RWPE1 (cell line): ENCODE results near the gene CTSA.

Experiments
- CTCF ChIA-PET: fragments of 350-600 bp; sonication (Branson Sonifier 250); formaldehyde crosslinking; extraction: SDS; loops from one replicate; lab custom pipeline; 2021; lab: Yijun Ruan, JAX
- POLR2A ChIA-PET: fragments of 400-600 bp; formaldehyde crosslinking; extraction: SDS; loops from one replicate; lab custom pipeline; 2020; ENCODE audit warnings: antibody characterized with exemption; ENCODE audit not compliant: low non-redundant PET; lab: Yijun Ruan, JAX
- DNase-seq: peaks from one replicate; pipeline ENCODE4 v3.0.0; 2012; ENCODE audit warnings: low spot score
- H3K27ac ChIP-seq: fragments of 450-650 bp; 2 replicates; pipeline ENCODE4 v1.5.1; 2017
- TF ChIP-seq, protein P1 (sequence below): fragments of 450-650 bp; conservative IDR thresholded peaks from 2 replicates; pipeline ENCODE4 v1.5.1; 2017; ENCODE audit warnings: low read depth, mild to moderate bottlenecking

CTSA gene

DNA sequence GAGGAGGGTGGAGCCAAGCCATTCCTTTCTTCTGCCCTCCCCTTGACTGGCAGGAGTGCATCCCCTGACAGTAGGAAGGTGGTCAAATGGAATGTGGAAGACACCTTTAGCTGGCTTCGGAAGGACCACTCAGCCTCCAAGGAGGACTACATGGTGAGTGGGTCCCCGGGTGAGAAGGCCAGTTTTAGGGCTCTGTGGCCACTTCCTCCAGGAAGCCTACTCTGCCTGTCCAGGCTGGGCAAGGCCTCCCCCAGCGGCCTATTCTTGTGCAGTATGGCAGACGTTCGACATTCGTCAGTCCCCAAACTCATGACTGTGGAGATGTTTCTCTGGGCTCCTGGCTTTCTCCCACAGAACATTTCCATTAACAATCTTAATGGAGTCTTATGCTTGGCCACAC lies 52.5 kb downstream of the CTSA start:
- H3K27ac ChIP-seq: peak overlapping the region; percentile 80
- TF ChIP-seq, protein P1, sequence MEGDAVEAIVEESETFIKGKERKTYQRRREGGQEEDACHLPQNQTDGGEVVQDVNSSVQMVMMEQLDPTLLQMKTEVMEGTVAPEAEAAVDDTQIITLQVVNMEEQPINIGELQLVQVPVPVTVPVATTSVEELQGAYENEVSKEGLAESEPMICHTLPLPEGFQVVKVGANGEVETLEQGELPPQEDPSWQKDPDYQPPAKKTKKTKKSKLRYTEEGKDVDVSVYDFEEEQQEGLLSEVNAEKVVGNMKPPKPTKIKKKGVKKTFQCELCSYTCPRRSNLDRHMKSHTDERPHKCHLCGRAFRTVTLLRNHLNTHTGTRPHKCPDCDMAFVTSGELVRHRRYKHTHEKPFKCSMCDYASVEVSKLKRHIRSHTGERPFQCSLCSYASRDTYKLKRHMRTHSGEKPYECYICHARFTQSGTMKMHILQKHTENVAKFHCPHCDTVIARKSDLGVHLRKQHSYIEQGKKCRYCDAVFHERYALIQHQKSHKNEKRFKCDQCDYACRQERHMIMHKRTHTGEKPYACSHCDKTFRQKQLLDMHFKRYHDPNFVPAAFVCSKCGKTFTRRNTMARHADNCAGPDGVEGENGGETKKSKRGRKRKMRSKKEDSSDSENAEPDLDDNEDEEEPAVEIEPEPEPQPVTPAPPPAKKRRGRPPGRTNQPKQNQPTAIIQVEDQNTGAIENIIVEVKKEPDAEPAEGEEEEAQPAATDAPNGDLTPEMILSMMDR: no peak
- ChIA-PET POLR2A (interaction anchor here (2.3 kb wide), 1 partner anchor 9 kb away, joined by 17 read pairs; the partner anchor contains the start of gene PCIF1), CTCF (interaction anchor here (0.6 to 1.1 kb wide), 2 partner anchors 26 to 62 kb away, joined by 3 read pairs; no protein-coding TSS in a partner anchor)
- DNase-seq: no peak

DNA sequence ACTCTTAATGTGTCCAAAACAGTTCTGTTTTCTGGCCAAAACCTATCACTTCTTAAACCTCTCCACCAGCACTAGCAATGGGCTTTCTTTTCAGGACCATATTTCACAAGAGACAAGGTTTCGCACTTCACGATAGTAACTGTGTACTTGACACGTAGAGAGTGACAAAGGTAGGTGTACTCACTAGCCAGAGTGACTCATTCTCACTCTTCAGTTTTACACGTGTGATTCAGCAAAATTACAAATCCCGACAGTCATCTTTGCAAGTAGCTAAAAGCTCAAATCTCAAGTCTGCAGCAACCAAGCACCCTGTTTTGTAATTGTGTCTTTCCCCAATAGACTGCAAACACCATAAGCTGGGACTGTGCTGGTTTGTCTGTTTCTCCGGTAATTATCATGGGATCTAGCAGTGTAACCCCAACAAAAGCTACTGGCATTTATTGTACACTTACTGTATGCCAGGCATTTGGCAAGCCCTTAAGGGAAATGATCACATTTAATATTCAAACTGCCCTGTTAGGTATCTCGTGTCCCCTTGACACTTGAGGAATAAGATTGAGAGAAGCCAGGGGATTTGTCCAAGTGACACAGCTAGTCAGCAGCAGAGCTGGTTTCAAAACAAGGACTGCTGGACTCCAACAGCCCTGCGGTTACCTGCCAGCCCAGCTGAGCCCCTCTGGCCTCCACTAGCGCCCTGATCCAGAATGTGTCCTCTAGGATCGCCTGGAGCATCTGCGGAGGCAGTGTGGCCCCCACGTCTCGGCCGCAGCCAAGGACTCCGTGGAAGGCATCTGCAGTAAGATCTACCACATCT lies 53.2 kb downstream of the CTSA start:
- peak; percentile 87 for DNase-seq
- H3K27ac ChIP-seq: peak overlapping the region; percentile 86
- CTCF ChIA-PET: interaction anchor here (0.5 to 1.2 kb wide), 11 partner anchors 9 to 866 kb away, joined by 3 to 7 read pairs (median 3); partner anchors contain the start of gene MMP9
- TF ChIP-seq, protein P1: no peak
- POLR2A ChIA-PET: interaction anchor here (2.3 kb wide), 1 partner anchor 10 kb away, joined by 17 read pairs; the partner anchor contains the start of gene PCIF1

DNA sequence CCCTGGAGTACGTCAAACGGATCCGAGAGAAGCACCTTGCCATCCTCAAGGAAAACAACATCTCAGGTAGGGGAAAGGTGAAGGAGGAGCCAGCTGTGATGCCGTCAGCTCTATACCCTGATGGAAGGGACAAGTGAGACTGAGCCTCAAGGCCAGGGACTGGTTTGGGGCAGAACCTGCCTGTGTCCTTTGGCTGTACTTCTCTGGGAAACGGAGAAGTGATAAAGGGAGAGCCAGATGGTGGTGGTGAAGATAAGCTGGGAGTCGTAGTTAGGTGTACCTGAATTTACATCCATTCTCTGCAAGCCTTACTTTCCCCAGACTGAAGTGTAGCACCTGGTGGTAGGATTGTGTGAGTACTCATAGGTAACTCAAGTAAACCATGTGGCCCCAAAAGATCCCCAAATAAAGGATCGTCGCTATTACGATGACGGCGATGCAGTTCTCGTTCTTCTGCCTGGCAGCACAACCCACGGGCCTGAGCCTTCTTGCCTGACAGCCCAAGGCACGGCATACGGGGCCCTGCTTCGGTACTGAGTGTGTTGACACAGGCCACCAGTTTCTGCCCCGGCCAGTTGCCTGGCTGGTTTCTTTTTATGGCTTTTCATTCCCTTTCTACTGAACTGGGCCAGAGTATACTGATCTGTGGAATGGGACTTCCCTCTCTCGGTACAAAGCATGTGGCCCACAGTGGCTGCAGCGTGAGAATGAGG lies 54.0 kb downstream of the CTSA start:
- POLR2A ChIA-PET: interaction anchor here (2.3 to 5.6 kb wide), 2 partner anchors 11 kb away, joined by 17 to 35 read pairs; partner anchors contain the start of gene PCIF1
- no peak for DNase-seq
- peak overlapping the region; percentile 86 for H3K27ac ChIP-seq
- CTCF ChIA-PET: interaction anchor here (0.6 to 2.1 kb wide), 9 partner anchors 8 to 389 kb away, joined by 3 to 9 read pairs (median 3); partner anchors contain the start of gene MMP9
- TF ChIP-seq, protein P1: no peak

DNA sequence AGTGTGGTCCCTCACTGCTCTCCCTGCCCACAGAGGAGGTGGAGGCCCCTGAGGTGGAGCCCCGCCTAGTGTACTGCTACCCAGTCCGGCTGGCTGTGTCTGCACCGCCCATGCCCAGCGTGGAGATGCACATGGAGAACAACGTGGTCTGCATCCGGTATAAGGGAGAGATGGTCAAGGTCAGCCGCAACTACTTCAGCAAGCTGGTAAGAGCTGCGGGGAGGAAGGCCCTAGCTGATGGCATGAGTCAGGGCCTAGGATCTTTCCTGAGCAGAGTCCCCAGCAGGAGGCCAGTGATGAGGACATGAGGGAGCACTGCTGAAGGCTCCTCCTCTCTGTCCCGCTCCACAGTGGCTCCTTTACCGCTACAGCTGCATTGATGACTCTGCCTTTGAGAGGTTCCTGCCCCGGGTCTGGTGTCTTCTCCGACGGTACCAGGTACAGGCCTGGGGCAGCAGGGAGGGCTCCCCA lies 54.6 kb downstream of the CTSA start:
- peak overlapping the region; percentile 86 for H3K27ac ChIP-seq
- TF ChIP-seq, protein P1: no peak
- CTCF ChIA-PET: interaction anchor here (0.7 to 2.1 kb wide), 5 partner anchors 9 to 388 kb away, joined by 3 to 9 read pairs (median 4); no protein-coding TSS in a partner anchor
- no peak for DNase-seq
- POLR2A ChIA-PET: interaction anchor here (5.6 kb wide), 1 partner anchor 11 kb away, joined by 35 read pairs; the partner anchor contains the start of gene PCIF1

DNA sequence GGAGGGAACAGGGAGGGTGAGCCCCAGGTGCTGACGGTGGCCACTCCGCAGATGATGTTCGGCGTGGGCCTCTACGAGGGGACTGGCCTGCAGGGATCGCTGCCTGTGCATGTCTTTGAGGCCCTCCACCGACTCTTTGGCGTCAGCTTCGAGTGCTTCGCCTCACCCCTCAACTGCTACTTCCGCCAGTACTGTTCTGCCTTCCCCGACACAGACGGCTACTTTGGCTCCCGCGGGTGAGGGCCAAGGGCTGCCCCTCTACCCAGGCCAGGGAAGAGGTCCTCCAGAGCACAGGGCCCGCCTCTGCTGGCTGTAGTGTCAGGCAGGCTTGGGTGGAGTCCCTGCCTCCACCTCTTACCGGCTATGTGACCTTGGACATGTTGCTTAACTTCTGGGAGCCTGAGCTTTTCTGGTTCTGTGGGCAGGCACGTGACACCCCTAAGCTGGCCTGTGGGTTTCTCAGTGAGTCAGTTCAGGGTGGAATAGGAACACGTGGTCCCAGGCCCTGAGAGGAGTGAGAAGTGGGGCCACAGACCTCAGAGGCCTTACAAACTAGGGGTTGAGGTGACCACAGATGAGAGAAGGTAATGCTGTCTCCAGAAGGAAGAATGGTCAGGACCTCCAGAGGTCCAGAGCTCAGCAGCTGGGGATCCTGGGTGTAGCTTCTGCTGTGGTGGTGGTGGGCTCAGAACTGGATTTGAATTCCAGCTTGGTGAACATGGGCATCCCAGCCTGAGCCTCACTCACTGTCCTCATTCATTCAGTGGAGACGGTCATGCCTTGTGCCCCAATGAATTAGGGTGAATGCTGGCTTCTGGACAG lies 55.2 kb downstream of the CTSA start:
- CTCF ChIA-PET: interaction anchor here (0.6 to 2.1 kb wide), 9 partner anchors 9 to 772 kb away, joined by 3 to 9 read pairs (median 3); no protein-coding TSS in a partner anchor
- DNase-seq: peak; percentile 53
- TF ChIP-seq, protein P1: no peak
- H3K27ac ChIP-seq: peak overlapping the region; percentile 86
- POLR2A ChIA-PET: interaction anchor here (1.0 to 5.6 kb wide), 2 partner anchors 12 to 15 kb away, joined by 5 to 35 read pairs; partner anchors contain the start of gene PCIF1
